TTC549 (cell line): ENCODE data around the gene EHMT1.
"Not testable (repeated sequence)": the region's sequence is repeated elsewhere in the genome, so short reads cannot be mapped to it uniquely, and the experiment has no call there.

Source experiments
- FAIRE-seq: peaks from 2 replicates; lab custom pipeline; 2012; peaks lifted over from hg19 to GRCh38; lab: Jason Lieb, UNC

Gene EHMT1

GRCh38 chr9:137694962-137695875, 76.4 kb downstream of the EHMT1 start:
- no peak for FAIRE-seq

GRCh38 chr9:137696136-137696925, 77.5 kb downstream of the EHMT1 start:
- no peak for FAIRE-seq

- no peak for FAIRE-seq
Measured at GRCh38 chr9:137697193-137697592, 78.4 kb downstream of the EHMT1 start.

- no peak for FAIRE-seq
Measured at GRCh38 chr9:137697832-137698231, 79.0 kb downstream of the EHMT1 start.

- no peak for FAIRE-seq
Measured at GRCh38 chr9:137700911-137701310, 82.1 kb downstream of the EHMT1 start.

- FAIRE-seq = no peak
Measured at GRCh38 chr9:137702615-137703379, 84.0 kb downstream of the EHMT1 start.

- FAIRE-seq = no peak
Measured at GRCh38 chr9:137703842-137704508, 85.2 kb downstream of the EHMT1 start.

- no peak for FAIRE-seq
Measured at GRCh38 chr9:137705443-137705863, 86.6 kb downstream of the EHMT1 start.

GRCh38 chr9:137705906-137706305, 87.1 kb downstream of the EHMT1 start:
- FAIRE-seq = no peak

GRCh38 chr9:137707361-137707760, 88.6 kb downstream of the EHMT1 start:
- no peak for FAIRE-seq

- no peak for FAIRE-seq
Measured at GRCh38 chr9:137708590-137709284, 89.9 kb downstream of the EHMT1 start.

GRCh38 chr9:137709411-137710101, 90.8 kb downstream of the EHMT1 start:
- no peak for FAIRE-seq

GRCh38 chr9:137710704-137711103, 91.9 kb downstream of the EHMT1 start:
- no peak for FAIRE-seq

GRCh38 chr9:137711678-137712105, 92.9 kb downstream of the EHMT1 start:
- FAIRE-seq = no peak

- no peak for FAIRE-seq
Measured at GRCh38 chr9:137715321-137715720, 96.5 kb downstream of the EHMT1 start.

- FAIRE-seq = not testable (repeated sequence)
Measured at GRCh38 chr9:137715866-137716693, 97.3 kb downstream of the EHMT1 start.

GRCh38 chr9:137716694-137717287, 98.0 kb downstream of the EHMT1 start:
- FAIRE-seq = no peak

GRCh38 chr9:137717776-137718327, 99.0 kb downstream of the EHMT1 start:
- no peak for FAIRE-seq

GRCh38 chr9:137719194-137719593, 100.4 kb downstream of the EHMT1 start:
- FAIRE-seq = no peak
